HepG2 (cell line): ENCODE data around the gene NWD2. TPM values are rescaled to one million over a fixed set of nuclear protein-coding genes. Genes with fewer than 3 reads are reported as not detected.

Experiments
- ATAC-seq: fragments of 200-7000 bp; cut with Tn5 transposase; 3 replicates; pipeline ENCODE4 v1.9.1; 2020; ENCODE audit warnings: mild to moderate bottlenecking, moderate library complexity
- BruUV-seq: library from RNA; stranded (reverse); fragments of 400-500 nt; replicated peaks from 2 replicates; lab custom pipeline; 2021; lab: Mats Ljungman, UMichigan
- CTCF ChIA-PET: fragments of 300-600 bp; formaldehyde crosslinking; extraction: SDS; loops from one replicate; lab custom pipeline; 2021; ENCODE audit warnings: low total read pairs, inconsistent platforms, low intra/inter-chr PET ratio; lab: Yijun Ruan, JAX
- POLR2A ChIA-PET: fragments of 350-600 bp; sonication (Branson Sonifier 250); formaldehyde crosslinking; loops from one replicate; lab custom pipeline; 2020; ENCODE audit warnings: antibody characterized with exemption, inconsistent platforms; lab: Yijun Ruan, JAX
- DNase-seq: peaks from one replicate; pipeline ENCODE4 v3.0.0-alpha.2; 2015; ENCODE audit warnings: low spot score
- FAIRE-seq: peaks from 3 replicates; lab custom pipeline; 2011; peaks lifted over from hg19 to GRCh38; lab: Jason Lieb, UNC
- H2AFZ ChIP-seq: one replicate; pipeline ENCODE4 v1.6.1; 2011; ENCODE audit warnings: low read length, inconsistent platforms
- H3K27ac ChIP-seq: fragments of 300-600 bp; 3 replicates; pipeline ENCODE4 v1.8.0; 2011; ENCODE audit warnings: mixed run types, mild to moderate bottlenecking, mixed read lengths, low read length, inconsistent platforms; ENCODE audit not compliant: insufficient read depth; ENCODE audit errors: extremely low read length
- H3K27me3 ChIP-seq, 2 experiments: fragments of 200-600 bp in 1 of 2; 2 replicates in 1 of 2; 3 replicates in 1 of 2; pipeline versions ENCODE4 v1.6.0 to v1.8.0; 2011; ENCODE audit warnings: low read length in 2 of 2, mild to moderate bottlenecking in 2 of 2, moderate library complexity in 2 of 2, inconsistent platforms in 1 of 2; ENCODE audit not compliant: insufficient read depth in 2 of 2, control insufficient read depth in 1 of 2
- H3K36me3 ChIP-seq, 2 experiments: fragments of 200-600 bp in 1 of 2; replicated peaks in 1 of 2; 2 replicates in 1 of 2; 3 replicates in 1 of 2; pipeline versions ENCODE4 v1.5.1 to v1.8.0; 2011; ENCODE audit warnings: low read length in 2 of 2, inconsistent platforms in 1 of 2; ENCODE audit not compliant: insufficient read depth in 2 of 2, control insufficient read depth in 1 of 2
- H3K4me1 ChIP-seq: 2 replicates; pipeline ENCODE4 v1.5.1; 2012; ENCODE audit warnings: low read length, inconsistent platforms; ENCODE audit not compliant: insufficient read depth
- H3K4me2 ChIP-seq: 2 replicates; pipeline ENCODE4 v1.6.0; 2011; ENCODE audit warnings: low read depth, low read length, inconsistent platforms
- H3K4me3 ChIP-seq, 3 experiments: fragments of 200-600 bp in 1 of 3; sonication (generic), shearing (Covaris generic) in 1 of 3; replicated peaks in 1 of 3; 2 replicates each; pipeline ENCODE4 v1.5.1; 2011 to 2016; ENCODE audit warnings: low read length in 3 of 3, inconsistent platforms in 2 of 3, low read depth in 2 of 3, mild to moderate bottlenecking in 2 of 3, control low read depth in 1 of 3, mixed read lengths in 1 of 3; ENCODE audit not compliant: insufficient read depth in 1 of 3
- H3K79me2 ChIP-seq: one replicate; pipeline ENCODE4 v1.6.1; 2011; ENCODE audit warnings: low read length, inconsistent platforms; ENCODE audit not compliant: insufficient read depth
- H3K9ac ChIP-seq: 2 replicates; pipeline ENCODE4 v1.6.0; 2011; ENCODE audit warnings: mild to moderate bottlenecking, low read depth, low read length, inconsistent platforms; ENCODE audit not compliant: insufficient read depth
- H3K9me3 ChIP-seq: 2 replicates; pipeline ENCODE4 v1.5.1; 2012; ENCODE audit warnings: mild to moderate bottlenecking, low read length
- H4K20me1 ChIP-seq: 2 replicates; pipeline ENCODE4 v1.6.0; 2011; ENCODE audit warnings: inconsistent platforms, mild to moderate bottlenecking, low read length, moderate library complexity; ENCODE audit not compliant: insufficient read depth
- PRPF4 ChIP-seq: fragments of 200-400 bp; formaldehyde crosslinking; IDR thresholded peaks from 2 replicates; pipeline ENCODE4 v1.6.1; 2016; ENCODE audit warnings: low read length, low read depth; ENCODE audit not compliant: poor library complexity, severe bottlenecking
- PTBP1 ChIP-seq: fragments of 200-400 bp; formaldehyde crosslinking; IDR thresholded peaks from 2 replicates; pipeline ENCODE4 v1.6.1; 2018; ENCODE audit warnings: low read length, low read depth; ENCODE audit not compliant: poor library complexity, severe bottlenecking
- RBM39 ChIP-seq: fragments of 200-400 bp; formaldehyde crosslinking; IDR thresholded peaks from one replicate; pipeline ENCODE4 v1.6.1; 2018; ENCODE audit warnings: antibody characterized with exemption, mild to moderate bottlenecking, low read depth, low read length; ENCODE audit not compliant: poor library complexity, severe bottlenecking
- U2AF1 ChIP-seq: fragments of 200-400 bp; formaldehyde crosslinking; optimal IDR thresholded peaks from 2 replicates; pipeline ENCODE3; 2017; ENCODE audit warnings: mild to moderate bottlenecking, low read depth, low read length
- ZNF256 ChIP-seq: sonication (generic); formaldehyde crosslinking; conservative IDR thresholded peaks from 2 replicates; pipeline ENCODE4 v1.4.0; 2020; ENCODE audit warnings: missing genetic modification reagents
- ZNF367 ChIP-seq: sonication (generic); formaldehyde crosslinking; IDR thresholded peaks from 2 replicates; pipeline ENCODE4 v1.4.0; 2020; ENCODE audit warnings: missing genetic modification reagents, borderline replicate concordance
- ZNF597 ChIP-seq: sonication (generic); formaldehyde crosslinking; IDR thresholded peaks from 2 replicates; pipeline ENCODE4 v1.5.0; 2020; ENCODE audit warnings: missing genetic modification reagents
- ZNF775 ChIP-seq: sonication (generic); formaldehyde crosslinking; IDR thresholded peaks from 2 replicates; pipeline ENCODE4 v1.4.0; 2020; ENCODE audit warnings: missing genetic modification reagents, mild to moderate bottlenecking, moderate library complexity, borderline replicate concordance
- WGBS: methylation state at CpG from one replicate; pipeline ENCODE4 v1.1.6; 2017; ENCODE audit warnings: low lambda C conversion rate; 5-methylcytosine and 5-hydroxymethylcytosine counted together
- in situ Hi-C: cut with HindIII; loops from 2 replicates; pipeline ENCODE4 v1.10.0; 2017; ENCODE audit warnings: low pct_unique_long_range_greater_than_20kb; ENCODE audit not compliant: extremely low pct_ligation_motif_present
- intact Hi-C: fragments of 100-400 bp; cut with micrococcal nuclease; formaldehyde crosslinking; loops from one replicate; pipeline ENCODE4 v1.10.0; 2022; ENCODE audit not compliant: unreplicated experiment
- polyA plus RNA-seq, 8 experiments: library from polyadenylated mRNA; depleted of rRNA in 3 of 8; stranded (reverse) in 7 of 8; unstranded in 1 of 8; fragments of >200 nt; fragmentation: Illumina TruSeq in 4 of 8; extraction: Trizol in 4 of 8; gene quantifications; 2 replicates each; pipeline versions ENCODE4 v1.2.1 to v1.2.3, GENCODE V29; 2011 to 2016; ENCODE audit warnings: low read depth in 4 of 8, missing spikeins in 1 of 8, mixed read lengths in 1 of 8; ENCODE audit not compliant: insufficient read depth in 1 of 8
- total RNA-seq, 5 experiments: library from RNA; depleted of rRNA; stranded (reverse); fragments of >200 nt; fragmentation: Illumina TruSeq; extraction: Trizol; gene quantifications; 2 replicates each; pipeline ENCODE4 v1.2.3, GENCODE V29; 2016; ENCODE audit warnings: low read depth in 1 of 5
- TF ChIP-seq, protein P1 (sequence below): IDR thresholded peaks from 2 replicates; pipeline ENCODE4 v1.6.1; 2016; ENCODE audit warnings: low read depth, missing genetic modification reagents, missing compliant biosample characterization

The NWD2 gene
- total and polyA plus RNA-seq, 2 of the 13 experiments (the other 11 are each of a cell fraction or from before 2014, with no cell fraction given): not detected

DNA sequence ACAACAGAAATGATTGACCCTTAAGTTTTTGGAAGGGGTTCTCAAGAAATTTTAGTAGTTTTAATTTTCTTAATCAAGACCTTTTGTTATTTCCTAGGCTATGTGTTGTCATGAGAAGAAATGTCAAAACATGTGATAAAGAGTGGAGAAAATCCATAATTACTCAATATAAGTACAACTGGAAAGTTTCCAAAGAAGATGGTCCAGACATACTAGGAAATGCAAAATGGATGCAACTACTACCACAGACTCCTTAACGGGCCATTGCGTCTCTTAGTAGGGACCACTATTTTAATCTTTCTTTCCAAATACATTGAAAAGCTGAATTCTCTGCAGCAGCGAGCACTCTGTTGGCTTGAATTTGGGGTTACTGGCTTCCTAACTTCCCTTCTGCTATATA, 148.8 kb downstream of the NWD2 start:
- POLR2A ChIA-PET: no interaction called here
- H3K4me1 ChIP-seq: no peaks in the 10 kb centered on the region
- no TSS peak for BruUV-seq

More for the DNA sequence above, 148.8 kb downstream of the NWD2 start:
- no peak overlapping the region for H2AFZ ChIP-seq
- H3K4me3 ChIP-seq: no peak overlapping the region
- H3K27me3 ChIP-seq: no peaks in the 10 kb centered on the region
- no peaks in the 10 kb centered on the region for H3K36me3 ChIP-seq
- H4K20me1 ChIP-seq: no peaks in the 10 kb centered on the region
- H3K79me2 ChIP-seq: no peaks in the 10 kb centered on the region
- FAIRE-seq (no peak), DNase-seq (no peak), ATAC-seq (no peak)
- H3K4me2 ChIP-seq: no peak overlapping the region
- intact Hi-C loops (loop anchor here (5.0 kb wide), 1 partner anchor 174 kb away; no protein-coding TSS in a partner anchor), in situ Hi-C loops (no loop called here)
- CTCF ChIA-PET: no interaction called here
- WGBS: 75% methylated on average over 3 of the region's 3 CpGs
- H3K27ac ChIP-seq: no peak overlapping the region
- no peak overlapping the region for H3K9ac ChIP-seq
- no peaks in the 10 kb centered on the region for H3K9me3 ChIP-seq
- TF ChIP-seq PTBP1: no peak
- TF ChIP-seq ZNF367: no peak
- TF ChIP-seq U2AF1: no peak
- TF ChIP-seq PRPF4: no peak
- no peak for TF ChIP-seq RBM39
- no peak for TF ChIP-seq ZNF775 (CRISPR knock-in tag)
- TF ChIP-seq ZNF597 (CRISPR knock-in tag): no peak
- no peak for TF ChIP-seq ZNF256 (CRISPR knock-in tag)
- TF ChIP-seq, protein P1, sequence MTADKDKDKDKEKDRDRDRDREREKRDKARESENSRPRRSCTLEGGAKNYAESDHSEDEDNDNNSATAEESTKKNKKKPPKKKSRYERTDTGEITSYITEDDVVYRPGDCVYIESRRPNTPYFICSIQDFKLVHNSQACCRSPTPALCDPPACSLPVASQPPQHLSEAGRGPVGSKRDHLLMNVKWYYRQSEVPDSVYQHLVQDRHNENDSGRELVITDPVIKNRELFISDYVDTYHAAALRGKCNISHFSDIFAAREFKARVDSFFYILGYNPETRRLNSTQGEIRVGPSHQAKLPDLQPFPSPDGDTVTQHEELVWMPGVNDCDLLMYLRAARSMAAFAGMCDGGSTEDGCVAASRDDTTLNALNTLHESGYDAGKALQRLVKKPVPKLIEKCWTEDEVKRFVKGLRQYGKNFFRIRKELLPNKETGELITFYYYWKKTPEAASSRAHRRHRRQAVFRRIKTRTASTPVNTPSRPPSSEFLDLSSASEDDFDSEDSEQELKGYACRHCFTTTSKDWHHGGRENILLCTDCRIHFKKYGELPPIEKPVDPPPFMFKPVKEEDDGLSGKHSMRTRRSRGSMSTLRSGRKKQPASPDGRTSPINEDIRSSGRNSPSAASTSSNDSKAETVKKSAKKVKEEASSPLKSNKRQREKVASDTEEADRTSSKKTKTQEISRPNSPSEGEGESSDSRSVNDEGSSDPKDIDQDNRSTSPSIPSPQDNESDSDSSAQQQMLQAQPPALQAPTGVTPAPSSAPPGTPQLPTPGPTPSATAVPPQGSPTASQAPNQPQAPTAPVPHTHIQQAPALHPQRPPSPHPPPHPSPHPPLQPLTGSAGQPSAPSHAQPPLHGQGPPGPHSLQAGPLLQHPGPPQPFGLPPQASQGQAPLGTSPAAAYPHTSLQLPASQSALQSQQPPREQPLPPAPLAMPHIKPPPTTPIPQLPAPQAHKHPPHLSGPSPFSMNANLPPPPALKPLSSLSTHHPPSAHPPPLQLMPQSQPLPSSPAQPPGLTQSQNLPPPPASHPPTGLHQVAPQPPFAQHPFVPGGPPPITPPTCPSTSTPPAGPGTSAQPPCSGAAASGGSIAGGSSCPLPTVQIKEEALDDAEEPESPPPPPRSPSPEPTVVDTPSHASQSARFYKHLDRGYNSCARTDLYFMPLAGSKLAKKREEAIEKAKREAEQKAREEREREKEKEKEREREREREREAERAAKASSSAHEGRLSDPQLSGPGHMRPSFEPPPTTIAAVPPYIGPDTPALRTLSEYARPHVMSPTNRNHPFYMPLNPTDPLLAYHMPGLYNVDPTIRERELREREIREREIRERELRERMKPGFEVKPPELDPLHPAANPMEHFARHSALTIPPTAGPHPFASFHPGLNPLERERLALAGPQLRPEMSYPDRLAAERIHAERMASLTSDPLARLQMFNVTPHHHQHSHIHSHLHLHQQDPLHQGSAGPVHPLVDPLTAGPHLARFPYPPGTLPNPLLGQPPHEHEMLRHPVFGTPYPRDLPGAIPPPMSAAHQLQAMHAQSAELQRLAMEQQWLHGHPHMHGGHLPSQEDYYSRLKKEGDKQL (CRISPR knock-in tag): no peak
